Fibroblast of lung (primary cell): ENCODE results near the gene SMG6.

ENCODE experiments used
- EZH2 ChIP-seq: IDR thresholded peaks from 2 replicates; pipeline ENCODE4 v1.5.1; 2012; ENCODE audit warnings: low read length, control low read depth, mild to moderate bottlenecking; ENCODE audit errors: missing control alignments
- TF ChIP-seq, protein P1 (sequence below), 2 donors: IDR thresholded peaks in 1 of 2; conservative IDR thresholded peaks in 1 of 2; 1 replicate in 1 of 2; 2 replicates in 1 of 2; pipeline ENCODE4 v1.5.1; 2011 to 2012; ENCODE audit warnings: low read length in 2 of 2, control low read depth in 1 of 2, inconsistent platforms in 1 of 2, low read depth in 1 of 2, mild to moderate bottlenecking in 1 of 2

GRCh38 chr17:2083613-2084035, 220.0 kb downstream of the SMG6 start:
- TF ChIP-seq, protein P1, sequence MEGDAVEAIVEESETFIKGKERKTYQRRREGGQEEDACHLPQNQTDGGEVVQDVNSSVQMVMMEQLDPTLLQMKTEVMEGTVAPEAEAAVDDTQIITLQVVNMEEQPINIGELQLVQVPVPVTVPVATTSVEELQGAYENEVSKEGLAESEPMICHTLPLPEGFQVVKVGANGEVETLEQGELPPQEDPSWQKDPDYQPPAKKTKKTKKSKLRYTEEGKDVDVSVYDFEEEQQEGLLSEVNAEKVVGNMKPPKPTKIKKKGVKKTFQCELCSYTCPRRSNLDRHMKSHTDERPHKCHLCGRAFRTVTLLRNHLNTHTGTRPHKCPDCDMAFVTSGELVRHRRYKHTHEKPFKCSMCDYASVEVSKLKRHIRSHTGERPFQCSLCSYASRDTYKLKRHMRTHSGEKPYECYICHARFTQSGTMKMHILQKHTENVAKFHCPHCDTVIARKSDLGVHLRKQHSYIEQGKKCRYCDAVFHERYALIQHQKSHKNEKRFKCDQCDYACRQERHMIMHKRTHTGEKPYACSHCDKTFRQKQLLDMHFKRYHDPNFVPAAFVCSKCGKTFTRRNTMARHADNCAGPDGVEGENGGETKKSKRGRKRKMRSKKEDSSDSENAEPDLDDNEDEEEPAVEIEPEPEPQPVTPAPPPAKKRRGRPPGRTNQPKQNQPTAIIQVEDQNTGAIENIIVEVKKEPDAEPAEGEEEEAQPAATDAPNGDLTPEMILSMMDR (conservative IDR thresholded peaks at IDR 0.05 in 1 of 2, IDR thresholded peaks at IDR 0.05 in 1 of 2; ENCODE audit: low read depth in 1 of 2, low read length in 2 of 2) = no peak
- no peak for TF ChIP-seq EZH2
